Endothelial cell of hepatic sinusoid (primary cell): ENCODE results near the gene PPFIBP2.

Source experiments
- in situ Hi-C: cut with HindIII; loops from 2 replicates; pipeline ENCODE4 v1.10.0; 2017; ENCODE audit warnings: low sequenced_read_pairs

The PPFIBP2 gene

GRCh38 chr11:7548659-7549274, 35.0 kb downstream of the PPFIBP2 start:
- in situ Hi-C loops = no loop called here

GRCh38 chr11:7549681-7550080, 35.9 kb downstream of the PPFIBP2 start:
- in situ Hi-C loops = no loop called here

DNA sequence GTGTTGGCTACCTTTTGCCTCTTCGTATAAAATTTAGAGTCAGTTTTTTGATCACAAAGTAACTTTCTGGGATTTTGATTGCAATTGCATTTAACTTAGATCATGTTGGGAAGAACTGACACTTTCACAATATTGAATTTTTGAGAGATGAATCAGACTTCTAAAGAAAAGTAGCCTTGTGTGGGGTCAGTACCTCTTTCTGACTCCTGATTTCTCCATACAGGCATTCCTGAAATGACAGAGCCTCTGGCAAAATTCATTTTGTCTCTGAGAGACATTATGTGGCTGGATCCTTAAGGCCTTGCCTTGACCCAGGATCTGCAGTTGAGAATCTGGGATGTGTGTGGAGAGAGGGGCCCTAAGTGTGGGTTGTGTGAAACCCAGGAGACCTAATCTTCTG, 37.8 kb downstream of the PPFIBP2 start:
- in situ Hi-C loops = no loop called here

DNA sequence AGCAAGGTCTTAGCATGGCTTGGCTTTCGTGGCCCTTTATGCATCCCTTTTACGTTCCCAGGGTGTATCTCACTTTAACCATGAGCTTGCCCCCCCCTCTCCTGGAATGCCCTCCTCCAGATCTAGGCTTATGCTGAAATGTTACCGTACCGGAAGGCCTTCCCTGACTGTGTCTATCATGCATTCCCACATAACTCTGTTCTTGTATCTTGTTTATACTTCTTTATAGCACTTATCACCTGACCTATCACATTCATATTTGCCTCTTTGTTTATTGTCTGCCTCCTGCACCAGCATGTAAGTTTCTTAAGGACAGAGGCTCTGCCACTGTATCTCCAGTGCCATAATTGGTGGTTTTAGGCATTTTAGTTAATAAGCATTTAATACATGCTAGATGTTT, 38.9 kb downstream of the PPFIBP2 start:
- in situ Hi-C loops = no loop called here

- in situ Hi-C loops = no loop called here
Observed at GRCh38 chr11:7555052-7555699, 41.4 kb downstream of the PPFIBP2 start.

- in situ Hi-C loops = no loop called here
Observed at GRCh38 chr11:7558046-7558445, 44.2 kb downstream of the PPFIBP2 start.

GRCh38 chr11:7559398-7560283, 45.8 kb downstream of the PPFIBP2 start:
- in situ Hi-C loops = no loop called here

DNA sequence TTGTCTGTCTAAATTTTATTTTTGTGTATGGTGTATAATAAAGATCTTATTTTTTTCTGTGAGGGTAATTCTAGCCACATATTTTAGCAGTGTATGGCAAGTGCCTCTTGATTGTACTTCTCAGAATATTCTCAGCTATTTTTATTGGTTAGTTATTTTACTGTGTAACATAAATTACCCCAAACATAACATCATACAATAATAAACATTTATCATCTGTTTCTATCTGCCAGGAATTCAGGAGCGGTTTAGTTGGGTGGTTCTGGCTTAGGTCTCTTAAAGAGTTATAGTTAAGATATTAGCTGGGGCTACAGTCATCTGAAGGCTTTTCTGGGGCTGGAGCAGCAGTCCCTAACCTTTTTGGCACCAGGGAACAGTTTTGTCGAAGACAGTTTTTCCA, 47.8 kb downstream of the PPFIBP2 start:
- in situ Hi-C loops = no loop called here

GRCh38 chr11:7563281-7563680, 49.5 kb downstream of the PPFIBP2 start:
- in situ Hi-C loops = no loop called here

DNA sequence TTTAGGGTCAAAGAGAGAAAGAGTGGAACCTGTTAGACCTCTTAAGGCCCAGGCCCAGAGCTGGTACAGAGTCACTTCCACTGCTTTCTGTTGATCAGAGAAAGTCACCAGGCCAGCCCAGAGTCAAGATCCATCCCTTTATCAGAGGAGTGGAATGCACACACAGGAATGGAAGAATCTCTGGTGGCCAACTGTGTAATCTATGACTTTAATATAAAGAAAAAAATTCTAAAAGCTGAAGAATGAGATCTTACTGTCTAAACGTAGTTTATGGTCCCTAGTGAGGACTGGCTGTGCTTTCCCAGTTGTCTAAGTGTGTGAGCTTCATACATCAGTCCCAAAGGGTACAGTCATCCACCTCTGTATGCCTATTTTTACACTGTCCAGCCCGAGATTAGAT, 51.0 kb downstream of the PPFIBP2 start:
- in situ Hi-C loops = no loop called here

- in situ Hi-C loops = no loop called here
Observed at GRCh38 chr11:7567311-7567710, 53.5 kb downstream of the PPFIBP2 start.

- in situ Hi-C loops = no loop called here
Observed at GRCh38 chr11:7569044-7569443, 55.2 kb downstream of the PPFIBP2 start.

DNA sequence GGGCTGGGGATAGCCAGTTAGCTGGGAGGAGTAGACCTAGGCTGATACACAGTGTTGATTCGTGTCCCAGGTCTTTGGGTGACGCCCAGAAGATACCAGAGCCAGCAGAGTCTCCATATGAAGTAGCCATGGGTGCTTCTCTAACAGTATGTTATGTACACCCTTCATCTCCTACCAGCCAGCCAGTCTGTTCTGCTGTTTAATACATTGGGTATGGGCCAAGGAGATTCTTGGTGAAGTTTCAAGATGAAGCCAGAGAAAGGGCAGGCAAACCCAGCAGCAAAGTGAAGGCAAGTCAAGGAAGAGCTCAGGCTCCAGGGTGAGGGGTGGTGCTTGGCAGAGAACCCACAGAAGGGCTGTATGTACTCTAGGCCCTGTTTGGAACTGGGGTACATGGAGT, 56.4 kb downstream of the PPFIBP2 start:
- in situ Hi-C loops = no loop called here

DNA sequence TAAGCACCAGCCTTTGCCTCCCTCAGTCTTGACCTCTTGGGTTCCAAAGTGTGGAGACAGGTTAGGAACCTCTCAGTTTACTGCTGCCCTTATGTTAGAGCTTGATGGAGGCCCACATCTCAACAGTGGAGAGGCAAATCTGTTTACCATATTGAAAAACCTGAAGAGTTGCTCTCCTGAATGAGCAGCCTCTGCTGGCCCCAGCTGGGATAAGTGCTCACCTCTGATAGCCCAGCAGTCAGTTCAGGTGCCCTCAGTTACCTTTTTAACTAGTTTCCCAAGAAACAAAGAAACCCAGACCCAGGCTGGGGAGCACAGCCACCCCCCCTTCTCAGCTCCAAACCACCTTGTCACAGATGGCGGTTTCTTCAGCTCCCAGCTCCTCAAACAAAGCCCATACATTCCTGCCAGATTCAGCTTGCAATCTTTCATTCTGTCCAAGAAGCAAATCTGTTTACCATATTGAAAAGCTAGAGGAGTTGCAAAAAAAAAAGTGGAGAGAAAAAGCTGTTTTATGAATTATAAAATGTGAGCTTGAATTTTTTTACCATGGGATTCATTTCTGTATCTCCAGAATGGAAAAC, 57.2 kb downstream of the PPFIBP2 start:
- in situ Hi-C loops = no loop called here

DNA sequence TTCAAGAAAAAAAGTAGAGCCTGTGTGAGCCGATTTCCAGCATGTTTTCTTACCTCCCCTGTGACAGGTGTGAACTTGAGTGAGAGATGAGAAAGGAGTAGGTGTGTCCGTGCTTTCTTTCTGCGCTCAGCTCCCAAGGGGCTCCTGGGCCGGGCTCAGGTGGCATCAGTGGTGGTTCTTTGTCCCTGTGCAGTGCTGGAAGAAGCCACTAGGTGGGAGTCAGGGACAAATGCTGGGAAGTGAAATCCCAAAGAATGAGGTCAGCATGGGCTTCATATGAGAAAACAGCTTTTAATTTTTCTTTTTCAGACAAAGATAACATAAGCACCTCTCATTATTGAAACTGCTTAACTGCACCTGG, 57.8 kb downstream of the PPFIBP2 start:
- in situ Hi-C loops = no loop called here

DNA sequence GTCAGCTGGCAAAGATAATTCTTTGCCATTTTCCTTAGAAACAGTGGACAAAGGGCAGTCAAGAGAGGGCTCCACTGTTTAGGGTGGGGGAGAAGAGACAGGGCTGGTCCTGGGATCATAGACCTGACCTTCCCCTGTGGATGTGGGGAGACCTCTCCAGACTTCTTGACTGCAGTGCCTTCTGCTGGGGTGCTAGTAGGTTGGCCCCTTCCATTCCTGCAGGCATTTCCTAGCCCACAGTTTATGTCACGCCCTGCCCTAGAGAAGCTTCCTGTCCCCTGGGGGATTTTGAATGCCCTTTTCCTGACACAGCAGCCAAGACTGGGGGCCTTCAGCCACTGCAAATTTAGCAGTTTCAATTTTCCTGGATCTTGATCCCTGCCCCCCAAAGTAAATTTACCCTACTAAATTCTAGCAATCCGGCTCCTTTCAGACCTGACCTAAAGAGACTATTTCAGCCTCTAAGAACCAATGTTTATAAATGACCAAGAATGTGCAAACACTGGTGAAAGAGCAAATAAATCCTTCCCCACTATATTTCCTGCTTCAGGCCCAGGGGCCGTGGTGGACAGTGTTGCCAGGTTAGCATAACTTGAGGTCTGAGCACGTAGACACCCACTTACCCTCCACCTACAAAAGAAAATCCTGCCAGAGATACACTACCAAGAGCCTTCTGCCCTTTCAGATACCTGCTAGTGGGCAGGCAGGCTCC, 58.4 kb downstream of the PPFIBP2 start:
- in situ Hi-C loops = no loop called here

DNA sequence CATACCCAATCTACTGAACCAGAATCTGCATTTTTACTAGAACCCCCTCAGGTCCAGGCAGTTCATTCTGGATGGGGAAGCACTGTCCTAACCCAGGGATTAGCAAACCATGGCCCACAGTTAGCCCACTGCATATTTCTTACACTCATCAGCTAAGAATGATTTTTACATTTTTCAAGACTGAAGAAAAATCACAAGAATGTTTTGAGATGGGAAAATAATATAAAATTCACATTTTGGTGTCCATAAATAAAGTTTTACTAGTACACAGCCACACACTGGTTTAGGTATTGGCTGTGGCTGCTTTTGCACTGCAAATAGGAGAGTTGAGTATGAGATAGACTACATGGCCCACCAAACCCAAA, 59.4 kb downstream of the PPFIBP2 start:
- in situ Hi-C loops = no loop called here

DNA sequence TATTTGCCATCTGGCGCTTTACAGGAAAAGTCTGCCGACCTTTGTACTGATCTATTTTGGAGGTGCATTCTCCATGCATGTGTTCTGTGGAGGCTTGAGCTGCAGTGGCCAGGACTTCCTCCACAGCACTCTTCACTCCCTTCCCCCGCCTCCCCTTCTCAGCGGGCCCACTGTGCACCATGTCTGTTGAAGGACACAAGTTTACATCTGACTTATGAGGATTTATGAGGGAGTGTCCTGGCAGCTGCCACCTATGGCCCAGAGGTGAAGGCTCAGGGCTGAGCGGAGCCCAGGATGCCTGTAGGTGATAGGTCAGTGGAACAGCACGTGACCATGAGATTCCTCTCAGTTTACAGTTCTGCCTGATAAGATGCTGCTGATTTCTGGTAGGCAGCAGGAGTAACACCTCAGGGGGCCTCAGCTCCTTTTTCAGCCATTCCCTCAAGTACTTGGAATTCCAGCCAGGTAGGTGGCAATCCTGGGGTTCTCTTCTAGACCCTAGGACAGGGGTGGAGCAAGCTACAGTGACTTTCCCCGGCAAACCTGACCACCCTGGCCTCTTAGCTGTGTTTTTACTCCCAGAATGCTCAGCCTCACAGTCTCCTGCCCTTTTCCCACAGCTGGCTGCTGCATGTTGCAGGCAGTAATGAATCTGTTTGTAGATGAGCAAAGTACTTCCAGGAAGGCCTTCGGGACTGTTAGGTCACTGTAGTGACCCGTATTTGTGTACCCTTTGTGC, 59.9 kb downstream of the PPFIBP2 start:
- in situ Hi-C loops = no loop called here

DNA sequence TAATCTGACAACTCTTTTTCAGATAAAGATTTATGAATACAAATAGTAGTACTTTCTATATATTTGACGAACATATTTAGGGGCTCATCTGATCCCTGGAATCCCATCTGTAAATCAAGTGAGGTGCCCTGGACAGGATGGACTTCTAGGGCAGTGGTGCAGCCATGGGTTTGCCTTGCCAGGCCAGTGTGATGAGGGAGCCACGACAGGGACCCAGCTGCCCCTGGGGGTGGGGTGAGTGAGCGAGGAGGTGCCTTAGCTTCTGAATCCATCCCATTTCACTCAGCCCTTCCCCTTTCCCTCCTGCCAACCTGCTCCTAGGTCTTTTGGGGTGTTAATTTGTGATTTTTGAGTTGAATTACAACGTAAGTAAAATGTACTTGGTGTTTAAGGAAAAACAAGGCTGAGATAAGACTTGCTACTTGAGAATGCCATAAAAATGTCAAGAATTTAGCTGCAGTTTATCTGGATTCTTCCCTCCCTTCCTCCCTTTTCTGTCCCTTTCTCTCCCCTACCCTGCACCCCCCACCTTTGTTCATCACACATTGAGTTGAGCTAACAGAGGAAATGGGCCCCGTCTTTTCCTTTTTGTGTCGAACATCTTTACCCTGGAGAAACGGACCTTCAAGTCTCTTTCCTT, 60.8 kb downstream of the PPFIBP2 start:
- in situ Hi-C loops = no loop called here
